GM12875 (cell line): ENCODE data around the gene COG3.

Experiments
- H3K4me3 ChIP-seq: one replicate; pipeline ENCODE4 v1.5.1; 2011; ENCODE audit warnings: low read depth, low read length, control low read depth
- CTCF ChIP-seq: IDR thresholded peaks from 2 replicates; pipeline ENCODE4 v1.5.1; 2011; ENCODE audit warnings: low read depth, mild to moderate bottlenecking, control low read depth, inconsistent platforms, low read length, moderate library complexity, borderline replicate concordance; ENCODE audit not compliant: insufficient read depth

COG3 gene

GRCh38 chr13:45472171-45472705 is 7.5 kb downstream of the COG3 start:
- H3K4me3 ChIP-seq, result no peak overlapping the region
- no peak for TF ChIP-seq CTCF

GRCh38 chr13:45473627-45474026 is 8.9 kb downstream of the COG3 start:
- no peak overlapping the region for H3K4me3 ChIP-seq
- peak; percentile 50; the same call in 1 of the 2 replicates for TF ChIP-seq CTCF

- no peak for TF ChIP-seq CTCF
- H3K4me3 ChIP-seq, result no peak overlapping the region
These were observed 10.1 kb downstream of the COG3 start for GRCh38 chr13:45474584-45475454.

GRCh38 chr13:45479661-45480060 is 14.9 kb downstream of the COG3 start:
- no peak for TF ChIP-seq CTCF
- no peak overlapping the region for H3K4me3 ChIP-seq

GRCh38 chr13:45481688-45482087 is 16.9 kb downstream of the COG3 start:
- no peak overlapping the region for H3K4me3 ChIP-seq
- TF ChIP-seq CTCF, result no peak

GRCh38 chr13:45482571-45483173 is 17.9 kb downstream of the COG3 start:
- no peak overlapping the region for H3K4me3 ChIP-seq
- TF ChIP-seq CTCF, result no peak
